ENCODE data around the gene ARHGEF2.
"Not testable (repeated sequence)": the region's sequence is repeated elsewhere in the genome, so short reads cannot be mapped to it uniquely, and the experiment has no call there.

Gene ARHGEF2

GRCh38 chr1:155942578-155943141 lies 35.7 kb downstream of the ARHGEF2 start:
- no peak for DNase-seq (ENCODE audit: low read depth)

GRCh38 chr1:155941845-155942531 lies 36.4 kb downstream of the ARHGEF2 start:
- DNase-seq (ENCODE audit: low read depth): no peak

- DNase-seq (ENCODE audit: low read depth): no peak
Observed at GRCh38 chr1:155940993-155941844, 37.1 kb downstream of the ARHGEF2 start, which contains the start of gene RXFP4. TSS of gene RXFP4 (plus strand) at chr1:155941638. CDS start at chr1:155941710, 72 bp downstream.

GRCh38 chr1:155940482-155940992 lies 37.8 kb downstream of the ARHGEF2 start:
- DNase-seq (ENCODE audit: low read depth): no peak

- DNase-seq (ENCODE audit: low read depth): no peak
Observed at GRCh38 chr1:155938220-155938627, 40.1 kb downstream of the ARHGEF2 start.

- no peak for DNase-seq (ENCODE audit: low read depth)
Observed at GRCh38 chr1:155934936-155935590, 43.3 kb downstream of the ARHGEF2 start.

- peak; percentile 83 for DNase-seq (ENCODE audit: low read depth)
Observed at GRCh38 chr1:155934097-155934935, 44.0 kb downstream of the ARHGEF2 start, which contains the start of gene KHDC4. TSS of gene KHDC4 (minus strand) at chr1:155934413. CDS start at chr1:155934373, 40 bp downstream.

- DNase-seq (ENCODE audit: low read depth): no peak
Observed at GRCh38 chr1:155933591-155934096, 44.7 kb downstream of the ARHGEF2 start.

GRCh38 chr1:155932487-155932886 lies 45.9 kb downstream of the ARHGEF2 start:
- DNase-seq (ENCODE audit: low read depth): no peak

GRCh38 chr1:155932081-155932480 lies 46.3 kb downstream of the ARHGEF2 start:
- no peak for DNase-seq (ENCODE audit: low read depth)

GRCh38 chr1:155931332-155932038 lies 46.9 kb downstream of the ARHGEF2 start:
- no peak for DNase-seq (ENCODE audit: low read depth)

- DNase-seq (ENCODE audit: low read depth): not testable (repeated sequence)
Observed at GRCh38 chr1:155930725-155931124, 47.6 kb downstream of the ARHGEF2 start.

- DNase-seq (ENCODE audit: low read depth): no peak
Observed at GRCh38 chr1:155929057-155929456, 49.3 kb downstream of the ARHGEF2 start.

GRCh38 chr1:155925506-155925905 lies 52.8 kb downstream of the ARHGEF2 start:
- DNase-seq (ENCODE audit: low read depth): no peak

- DNase-seq (ENCODE audit: low read depth): no peak
Observed at GRCh38 chr1:155920717-155921116, 57.6 kb downstream of the ARHGEF2 start.

GRCh38 chr1:155919801-155920200 lies 58.5 kb downstream of the ARHGEF2 start:
- no peak for DNase-seq (ENCODE audit: low read depth)

GRCh38 chr1:155918660-155919059 lies 59.7 kb downstream of the ARHGEF2 start:
- no peak for DNase-seq (ENCODE audit: low read depth)

- DNase-seq (ENCODE audit: low read depth): no peak
Observed at GRCh38 chr1:155913969-155914757, 64.2 kb downstream of the ARHGEF2 start.

GRCh38 chr1:155912056-155912536 lies 66.3 kb downstream of the ARHGEF2 start:
- no peak for DNase-seq (ENCODE audit: low read depth)
